GM19438 (cell line): ENCODE results near the gene COL26A1.
"Not testable (repeated sequence)": the region's sequence is repeated elsewhere in the genome, so short reads cannot be mapped to it uniquely, and the experiment has no call there.

Experiments
- ATAC-seq: cut with Tn5 transposase; IDR thresholded peaks from one replicate; pipeline ENCODE4 v1.9.1; 2021; ENCODE audit warnings: low read depth; ENCODE audit not compliant: unreplicated experiment

COL26A1 gene

GRCh38 chr7:101436221-101436735, 73.6 kb downstream of the COL26A1 start:
- ATAC-seq: no peak

GRCh38 chr7:101436857-101437576, 74.3 kb downstream of the COL26A1 start:
- ATAC-seq: no peak

- no peak for ATAC-seq
Observed at GRCh38 chr7:101441890-101442289, 79.2 kb downstream of the COL26A1 start.

GRCh38 chr7:101442426-101443070, 79.9 kb downstream of the COL26A1 start:
- ATAC-seq: no peak

GRCh38 chr7:101450064-101450463, 87.4 kb downstream of the COL26A1 start:
- no peak for ATAC-seq

GRCh38 chr7:101453617-101454016, 90.9 kb downstream of the COL26A1 start:
- no peak for ATAC-seq

- ATAC-seq: no peak
Observed at GRCh38 chr7:101457001-101457750, 94.5 kb downstream of the COL26A1 start.

GRCh38 chr7:101465131-101465530, 102.5 kb downstream of the COL26A1 start:
- no peak for ATAC-seq

- no peak for ATAC-seq
Observed at GRCh38 chr7:101465576-101466196, 103.0 kb downstream of the COL26A1 start.

GRCh38 chr7:101466871-101467270, 104.2 kb downstream of the COL26A1 start:
- no peak for ATAC-seq

GRCh38 chr7:101468546-101469275, 106.0 kb downstream of the COL26A1 start:
- no peak for ATAC-seq

GRCh38 chr7:101470668-101471487, 108.2 kb downstream of the COL26A1 start:
- ATAC-seq: no peak

- no peak for ATAC-seq
Observed at GRCh38 chr7:101474178-101474577, 111.5 kb downstream of the COL26A1 start.

GRCh38 chr7:101475691-101476090, 113.0 kb downstream of the COL26A1 start:
- not testable (repeated sequence) for ATAC-seq

- no peak for ATAC-seq
Observed at GRCh38 chr7:101479217-101479616, 116.5 kb downstream of the COL26A1 start.

- ATAC-seq: not testable (repeated sequence)
Observed at GRCh38 chr7:101486056-101486432, 123.4 kb downstream of the COL26A1 start.

GRCh38 chr7:101486433-101487104, 123.9 kb downstream of the COL26A1 start:
- no peak for ATAC-seq

GRCh38 chr7:101487105-101487458, 124.4 kb downstream of the COL26A1 start:
- no peak for ATAC-seq

- no peak for ATAC-seq
Observed at GRCh38 chr7:101487753-101488152, 125.1 kb downstream of the COL26A1 start.
